ENCODE measurements around the gene KIAA1614.

KIAA1614 gene

DNA sequence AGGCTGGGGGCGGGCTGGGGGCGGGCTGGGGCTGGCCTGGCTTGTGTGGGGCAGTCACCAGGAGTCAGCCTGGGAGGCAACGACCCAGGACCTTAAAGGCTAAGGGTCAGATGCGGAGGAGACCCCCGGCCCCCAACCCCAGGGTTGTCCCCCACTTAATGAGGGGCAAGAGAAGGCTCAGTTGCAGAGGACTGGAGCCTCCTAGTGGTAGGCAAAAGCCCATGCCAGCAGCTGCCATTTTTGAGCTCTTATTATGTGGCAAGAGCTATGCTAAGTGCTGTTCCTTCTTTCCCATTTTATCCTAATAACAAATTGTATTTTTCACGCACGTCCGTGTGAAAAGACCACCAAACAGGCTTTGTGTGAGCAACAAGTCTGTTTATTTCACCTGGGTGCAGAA lies 8.0 kb downstream of the KIAA1614 start:
- H3K9me3 ChIP-seq = no peaks in the 10 kb centered on the region
- no peak overlapping the region for H3K27ac ChIP-seq
- TF ChIP-seq, protein P1, sequence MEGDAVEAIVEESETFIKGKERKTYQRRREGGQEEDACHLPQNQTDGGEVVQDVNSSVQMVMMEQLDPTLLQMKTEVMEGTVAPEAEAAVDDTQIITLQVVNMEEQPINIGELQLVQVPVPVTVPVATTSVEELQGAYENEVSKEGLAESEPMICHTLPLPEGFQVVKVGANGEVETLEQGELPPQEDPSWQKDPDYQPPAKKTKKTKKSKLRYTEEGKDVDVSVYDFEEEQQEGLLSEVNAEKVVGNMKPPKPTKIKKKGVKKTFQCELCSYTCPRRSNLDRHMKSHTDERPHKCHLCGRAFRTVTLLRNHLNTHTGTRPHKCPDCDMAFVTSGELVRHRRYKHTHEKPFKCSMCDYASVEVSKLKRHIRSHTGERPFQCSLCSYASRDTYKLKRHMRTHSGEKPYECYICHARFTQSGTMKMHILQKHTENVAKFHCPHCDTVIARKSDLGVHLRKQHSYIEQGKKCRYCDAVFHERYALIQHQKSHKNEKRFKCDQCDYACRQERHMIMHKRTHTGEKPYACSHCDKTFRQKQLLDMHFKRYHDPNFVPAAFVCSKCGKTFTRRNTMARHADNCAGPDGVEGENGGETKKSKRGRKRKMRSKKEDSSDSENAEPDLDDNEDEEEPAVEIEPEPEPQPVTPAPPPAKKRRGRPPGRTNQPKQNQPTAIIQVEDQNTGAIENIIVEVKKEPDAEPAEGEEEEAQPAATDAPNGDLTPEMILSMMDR (IDR thresholded peaks at IDR 0.05) = no peak
- no peaks in the 10 kb centered on the region for H3K4me1 ChIP-seq (ENCODE audit: control insufficient read depth in 1 of 2, insufficient read depth in 1 of 2, low read depth in 1 of 2, low read length in 1 of 2)
- H3K36me3 ChIP-seq = no peaks in the 10 kb centered on the region
- no peak overlapping the region for H3K4me3 ChIP-seq (ENCODE audit: low read depth in 1 of 2, low read length in 1 of 2)
- H3K27me3 ChIP-seq = peaks cover 28% of the 10 kb centered on the region

DNA sequence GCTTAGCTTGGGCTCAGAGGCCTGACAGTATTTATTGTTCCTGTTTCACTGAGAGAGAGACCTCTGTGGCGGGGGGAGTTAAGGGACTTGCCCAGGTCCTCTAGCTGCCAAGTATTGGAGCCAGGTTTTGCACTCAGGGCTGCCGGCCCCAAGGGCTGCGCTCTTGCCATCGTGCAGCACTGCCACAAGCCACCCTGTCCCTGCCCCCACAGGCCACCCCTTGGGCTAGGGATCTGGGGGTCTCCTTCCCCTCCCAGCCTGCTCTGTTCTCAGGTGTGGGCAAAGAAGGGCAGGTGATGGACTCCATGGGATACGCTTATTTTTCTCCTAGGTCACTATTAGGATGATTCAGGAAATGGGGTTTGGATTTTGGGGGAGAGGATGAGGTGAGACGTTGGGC lies 8.7 kb downstream of the KIAA1614 start:
- Histone ChIP-seq H3K4me1 (ENCODE audit: control insufficient read depth in 1 of 2, insufficient read depth in 1 of 2, low read depth in 1 of 2, low read length in 1 of 2) (no peaks in the 10 kb centered on the region), H3K9me3 (no peaks in the 10 kb centered on the region), H3K36me3 (no peaks in the 10 kb centered on the region)

DNA sequence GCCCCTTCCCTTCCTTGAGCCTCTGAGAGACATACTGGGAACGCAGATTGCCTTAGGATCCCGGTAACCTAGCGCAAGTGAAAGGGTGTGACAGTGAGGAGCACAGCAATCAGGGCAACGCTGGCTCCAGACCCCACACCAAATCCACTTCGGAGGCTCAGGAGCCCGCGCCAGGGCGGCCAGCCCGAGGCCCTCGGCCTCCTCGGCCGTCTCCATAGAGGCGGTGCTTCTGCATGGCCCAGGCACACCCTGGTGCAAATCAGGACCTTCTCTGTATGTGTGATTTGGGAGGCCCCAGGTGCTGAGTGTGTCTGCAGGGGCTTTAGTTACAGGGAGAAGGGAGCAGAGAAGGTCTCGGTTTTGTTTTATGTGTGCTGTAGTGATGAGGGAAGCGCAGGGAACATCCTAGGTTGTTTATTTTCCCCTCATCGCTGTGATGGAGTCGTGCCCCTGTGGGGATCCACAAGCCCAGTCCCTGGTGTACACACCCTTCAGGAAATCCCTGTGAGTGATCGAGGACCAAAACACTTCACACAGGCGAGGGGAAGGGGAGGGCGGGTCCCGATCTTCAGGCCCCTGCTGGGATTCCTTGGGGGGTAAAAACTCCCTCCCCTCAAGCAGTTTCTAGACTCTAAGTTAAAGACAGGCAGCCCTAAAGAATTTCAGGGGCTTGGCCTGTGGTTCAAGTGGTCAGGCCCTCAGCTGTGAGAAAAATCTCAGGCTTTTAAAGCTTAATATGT lies 9.4 kb downstream of the KIAA1614 start:
- Histone ChIP-seq H3K4me3 (ENCODE audit: low read depth in 1 of 2, low read length in 1 of 2) (no peak overlapping the region), H3K36me3 (no peaks in the 10 kb centered on the region), H3K27ac (no peak overlapping the region), H3K4me1 (ENCODE audit: control insufficient read depth in 1 of 2, insufficient read depth in 1 of 2, low read depth in 1 of 2, low read length in 1 of 2) (no peaks in the 10 kb centered on the region), H3K9me3 (no peaks in the 10 kb centered on the region), H3K27me3 (peaks cover 26% of the 10 kb centered on the region)
- TF ChIP-seq, protein P1 (IDR thresholded peaks at IDR 0.05) = no peak

More for the DNA sequence above, 8.7 kb downstream of the KIAA1614 start:
- TF ChIP-seq, protein P1 (IDR thresholded peaks at IDR 0.05) = no peak
- H3K27ac ChIP-seq = no peak overlapping the region
- peaks cover 26% of the 10 kb centered on the region for H3K27me3 ChIP-seq
- no peak overlapping the region for H3K4me3 ChIP-seq (ENCODE audit: low read depth in 1 of 2, low read length in 1 of 2)

DNA sequence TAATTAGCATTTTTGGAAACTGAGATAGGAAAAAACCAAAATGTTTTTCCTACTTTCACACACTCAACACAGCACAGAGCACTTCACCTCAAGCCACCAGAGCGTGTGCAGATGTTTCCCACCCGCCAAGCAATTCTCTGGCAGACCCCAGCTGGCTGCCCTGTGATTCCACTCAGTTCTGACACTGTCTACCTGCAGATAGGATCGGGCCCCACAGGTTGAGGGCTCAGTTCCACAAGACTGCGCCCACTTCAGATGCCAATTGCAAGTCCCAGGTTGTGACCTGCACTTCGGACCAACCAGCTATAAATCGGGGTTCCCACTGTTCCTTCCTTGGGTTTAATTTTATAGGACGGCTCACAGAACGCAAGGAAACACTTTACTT lies 9.9 kb downstream of the KIAA1614 start:
- no peaks in the 10 kb centered on the region for H3K36me3 ChIP-seq
- peaks cover 28% of the 10 kb centered on the region for H3K27me3 ChIP-seq
- no peak overlapping the region for H3K27ac ChIP-seq
- TF ChIP-seq, protein P1 (IDR thresholded peaks at IDR 0.05) = no peak
- H3K4me3 ChIP-seq (ENCODE audit: low read depth in 1 of 2, low read length in 1 of 2) = no peak overlapping the region
- H3K9me3 ChIP-seq = no peaks in the 10 kb centered on the region
- H3K4me1 ChIP-seq (ENCODE audit: control insufficient read depth in 1 of 2, insufficient read depth in 1 of 2, low read depth in 1 of 2, low read length in 1 of 2) = no peaks in the 10 kb centered on the region

DNA sequence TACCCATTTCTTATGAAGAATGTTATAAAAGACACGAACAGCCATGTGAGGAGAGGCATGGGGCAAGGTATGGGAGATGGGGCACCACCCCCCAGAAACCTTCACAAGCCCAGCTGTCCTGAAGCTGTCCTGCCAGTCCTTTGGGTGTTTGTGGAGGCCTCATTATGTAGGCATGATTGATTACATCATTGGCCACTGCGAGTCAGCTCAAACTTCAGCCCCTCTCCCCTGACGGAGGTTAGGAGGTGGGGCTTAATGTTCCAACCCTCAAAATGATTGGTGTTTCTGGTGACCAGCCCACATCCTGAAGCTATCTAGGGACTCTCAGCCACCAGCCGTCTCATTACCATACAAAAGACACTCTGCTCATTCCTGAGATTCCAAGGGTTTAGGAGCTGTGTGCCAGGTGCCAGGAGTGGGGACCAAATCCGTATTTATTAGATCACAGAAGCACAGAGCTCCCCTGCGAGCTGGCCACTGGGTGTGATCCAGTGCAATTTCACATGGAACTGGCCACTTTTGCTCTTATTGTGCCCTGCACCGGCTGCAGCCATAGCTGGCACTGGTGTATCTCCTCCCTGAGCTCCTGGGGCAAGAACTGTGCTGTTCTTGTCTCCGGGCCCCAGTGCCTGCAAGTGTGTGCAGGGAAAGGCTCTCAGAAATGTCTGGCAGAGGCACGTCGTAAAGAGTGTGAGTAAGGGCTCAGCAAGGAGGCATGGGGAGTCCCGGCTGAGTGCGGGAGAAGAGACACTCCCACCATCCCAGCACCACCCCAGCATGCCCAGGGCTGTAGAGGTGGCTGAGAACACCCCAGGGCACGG lies 10.5 kb downstream of the KIAA1614 start:
- no peak overlapping the region for H3K27ac ChIP-seq
- TF ChIP-seq, protein P1 (IDR thresholded peaks at IDR 0.05) = no peak

More for the DNA sequence above, 10.5 kb downstream of the KIAA1614 start:
- H3K4me1 ChIP-seq (ENCODE audit: control insufficient read depth in 1 of 2, insufficient read depth in 1 of 2, low read depth in 1 of 2, low read length in 1 of 2) = no peaks in the 10 kb centered on the region
- peaks cover 28% of the 10 kb centered on the region for H3K27me3 ChIP-seq
- H3K36me3 ChIP-seq = no peaks in the 10 kb centered on the region
- H3K4me3 ChIP-seq (ENCODE audit: low read depth in 1 of 2, low read length in 1 of 2) = no peak overlapping the region
- no peaks in the 10 kb centered on the region for H3K9me3 ChIP-seq

Measured in neutrophil (primary cell).